ENCODE measurements around the gene LYZL4.

LYZL4 gene

GRCh38 chr3:42402394-42403096 is 7.9 kb downstream of the LYZL4 start:
- no peaks in the 10 kb centered on the region for H3K27me3 ChIP-seq
- H3K36me3 ChIP-seq, result no peaks in the 10 kb centered on the region
- no peak overlapping the region for H3K4me3 ChIP-seq (ENCODE audit: low read depth in 1 of 2, low read length in 1 of 2)
- no peak for TF ChIP-seq CTCF (IDR thresholded peaks at IDR 0.05)
- H3K9me3 ChIP-seq, result no peaks in the 10 kb centered on the region
- H3K27ac ChIP-seq, result no peak overlapping the region
- no peaks in the 10 kb centered on the region for H3K4me1 ChIP-seq (ENCODE audit: control insufficient read depth in 1 of 2, insufficient read depth in 1 of 2, low read depth in 1 of 2, low read length in 1 of 2)

DNA sequence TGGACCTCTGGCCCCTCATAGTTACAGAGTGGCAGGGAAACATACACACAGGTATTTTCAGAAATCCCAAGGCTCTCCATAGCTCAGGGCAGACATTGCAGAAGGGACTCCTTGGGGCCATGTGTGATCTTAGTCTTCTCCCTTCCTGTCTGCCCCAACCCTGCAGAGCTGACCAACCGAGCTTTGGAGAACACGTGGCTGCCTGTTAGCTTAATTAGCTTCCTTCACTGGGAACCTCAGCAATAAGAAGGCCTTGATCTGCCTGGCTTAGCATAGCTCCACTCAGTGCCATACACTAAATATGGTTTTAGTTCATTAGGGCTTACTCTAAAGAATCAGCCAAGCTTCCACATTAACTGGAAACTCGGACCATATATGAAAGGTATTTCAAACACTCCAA is 12.3 kb downstream of the LYZL4 start:
- Histone ChIP-seq H3K27me3 (no peaks in the 10 kb centered on the region), H3K9me3 (no peaks in the 10 kb centered on the region), H3K4me3 (ENCODE audit: low read depth in 1 of 2, low read length in 1 of 2) (no peak overlapping the region), H3K27ac (no peak overlapping the region), H3K36me3 (no peaks in the 10 kb centered on the region), H3K4me1 (ENCODE audit: control insufficient read depth in 1 of 2, insufficient read depth in 1 of 2, low read depth in 1 of 2, low read length in 1 of 2) (no peaks in the 10 kb centered on the region)
- TF ChIP-seq CTCF (IDR thresholded peaks at IDR 0.05), result no peak

DNA sequence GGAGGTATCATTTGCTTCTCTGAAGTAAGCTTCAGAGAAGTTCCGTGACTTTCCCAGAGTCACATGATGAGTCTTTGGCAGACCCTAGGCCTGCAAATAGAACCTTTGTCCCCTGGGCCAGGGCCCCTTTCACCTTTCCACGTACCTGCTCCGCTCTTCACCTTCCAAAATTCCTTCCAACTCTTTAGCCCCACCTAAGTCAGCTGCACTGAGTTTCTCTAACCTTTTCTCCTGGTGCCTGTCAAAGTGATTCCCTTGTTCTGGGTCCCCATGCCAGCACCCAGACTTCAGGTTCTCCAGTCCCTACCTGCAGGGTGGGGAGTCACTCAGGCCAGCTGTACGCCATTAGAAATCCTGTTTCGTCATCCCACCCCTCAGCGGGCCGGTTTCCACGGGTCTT is 12.8 kb downstream of the LYZL4 start:
- Histone ChIP-seq H3K27ac (no peak overlapping the region), H3K9me3 (no peaks in the 10 kb centered on the region), H3K4me3 (ENCODE audit: low read depth in 1 of 2, low read length in 1 of 2) (no peak overlapping the region), H3K4me1 (ENCODE audit: control insufficient read depth in 1 of 2, insufficient read depth in 1 of 2, low read depth in 1 of 2, low read length in 1 of 2) (no peaks in the 10 kb centered on the region), H3K36me3 (no peaks in the 10 kb centered on the region), H3K27me3 (no peaks in the 10 kb centered on the region)
- no peak for TF ChIP-seq CTCF (IDR thresholded peaks at IDR 0.05)

DNA sequence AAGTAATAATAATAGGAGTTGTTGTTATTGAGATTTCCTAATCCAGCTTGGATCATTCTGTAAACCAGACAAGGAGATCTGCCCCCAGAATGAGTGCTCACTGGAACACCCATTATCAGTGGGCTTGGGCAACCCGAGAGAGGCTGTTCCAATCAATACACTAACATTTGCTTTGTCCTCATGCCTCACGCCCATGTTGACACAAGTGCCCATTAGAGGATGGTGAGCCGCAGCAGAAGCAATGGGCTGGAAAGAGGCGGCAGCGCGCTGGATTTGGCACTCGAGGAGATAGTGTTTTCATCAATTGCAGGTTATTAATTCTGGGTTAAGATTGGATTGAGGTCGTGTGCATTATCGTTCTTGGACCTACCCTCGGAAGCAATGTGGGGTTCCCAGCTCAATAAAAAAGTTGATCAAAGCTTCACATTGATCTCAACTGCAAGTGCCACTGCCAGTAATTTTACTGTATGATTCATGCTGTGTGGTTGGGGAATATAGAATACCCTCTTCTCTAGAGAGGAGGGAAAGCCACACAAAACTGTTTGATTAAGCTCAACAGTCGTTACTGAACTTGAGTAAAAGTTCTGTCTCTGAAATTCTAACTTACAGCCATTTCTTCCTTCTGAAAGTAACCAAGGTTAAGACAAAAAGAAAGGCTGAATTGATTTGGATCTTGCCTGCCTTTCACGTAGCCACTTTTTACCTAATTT is 15.7 kb downstream of the LYZL4 start:
- Histone ChIP-seq H3K27ac (no peak overlapping the region), H3K4me3 (ENCODE audit: low read depth in 1 of 2, low read length in 1 of 2) (no peak overlapping the region), H3K27me3 (no peaks in the 10 kb centered on the region), H3K4me1 (ENCODE audit: control insufficient read depth in 1 of 2, insufficient read depth in 1 of 2, low read depth in 1 of 2, low read length in 1 of 2) (no peaks in the 10 kb centered on the region), H3K9me3 (no peaks in the 10 kb centered on the region), H3K36me3 (no peaks in the 10 kb centered on the region)
- TF ChIP-seq CTCF (IDR thresholded peaks at IDR 0.05), result no peak

- TF ChIP-seq CTCF (IDR thresholded peaks at IDR 0.05), result no peak
- no peak overlapping the region for H3K27ac ChIP-seq
- H3K36me3 ChIP-seq, result no peaks in the 10 kb centered on the region
- H3K4me3 ChIP-seq (ENCODE audit: low read depth in 1 of 2, low read length in 1 of 2), result no peak overlapping the region
- no peaks in the 10 kb centered on the region for H3K4me1 ChIP-seq (ENCODE audit: control insufficient read depth in 1 of 2, insufficient read depth in 1 of 2, low read depth in 1 of 2, low read length in 1 of 2)
- no peaks in the 10 kb centered on the region for H3K27me3 ChIP-seq
- H3K9me3 ChIP-seq, result no peaks in the 10 kb centered on the region
These were observed 22.4 kb downstream of the LYZL4 start for GRCh38 chr3:42387802-42388651.
